Measurements from ENCODE around the gene VKORC1L1. TPM values are rescaled to one million over a fixed set of nuclear protein-coding genes. Genes with fewer than 3 reads are reported as not detected.

VKORC1L1 gene
- total and polyA plus RNA-seq, 2 donors from 2014 or later, result 6.5 to 18.0 TPM

DNA sequence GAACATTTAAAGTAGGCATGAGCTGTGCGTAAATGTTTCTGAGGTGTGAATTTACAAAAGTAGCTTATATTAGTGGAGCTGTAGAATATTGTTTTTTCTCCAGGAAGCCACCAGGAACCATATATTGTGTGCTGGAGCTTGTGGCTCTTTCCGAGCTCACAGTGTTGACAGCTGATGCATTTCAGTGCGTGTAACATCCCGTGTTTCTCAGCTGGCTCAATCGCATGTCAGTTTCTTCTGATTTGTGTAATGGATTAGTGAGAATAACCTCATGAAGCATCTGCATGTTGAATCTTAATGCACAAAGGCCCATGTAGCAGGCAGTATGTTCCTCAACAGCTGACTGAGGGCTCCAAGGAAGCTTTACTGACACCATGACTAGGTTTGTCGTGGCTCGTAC lies 39.4 kb downstream of the VKORC1L1 start:
- no peaks in the 10 kb centered on the region for H3K27me3 ChIP-seq (ENCODE audit: control insufficient read depth, insufficient read depth, low read length)
- no peaks in the 10 kb centered on the region for H3K36me3 ChIP-seq (ENCODE audit: control insufficient read depth in 2 of 3, insufficient read depth in 3 of 3, low read length in 3 of 3)
- no peak overlapping the region for H3K9ac ChIP-seq (ENCODE audit: low read length in 3 of 3)
- no peaks in the 10 kb centered on the region for H3K9me3 ChIP-seq (ENCODE audit: control insufficient read depth in 2 of 3, insufficient read depth in 1 of 3, low read length in 3 of 3)
- no peaks in the 10 kb centered on the region for H3K4me1 ChIP-seq (ENCODE audit: control insufficient read depth in 2 of 3, insufficient read depth in 2 of 3, low read depth in 1 of 3, low read length in 3 of 3)
- intact Hi-C loops (cut with DNase I), result no loop called here
- FAIRE-seq (no peak), DNase-seq (no peak)
- H3K4me3 ChIP-seq (ENCODE audit: low read length in 3 of 3), result no peak overlapping the region
- TF ChIP-seq, protein P1, sequence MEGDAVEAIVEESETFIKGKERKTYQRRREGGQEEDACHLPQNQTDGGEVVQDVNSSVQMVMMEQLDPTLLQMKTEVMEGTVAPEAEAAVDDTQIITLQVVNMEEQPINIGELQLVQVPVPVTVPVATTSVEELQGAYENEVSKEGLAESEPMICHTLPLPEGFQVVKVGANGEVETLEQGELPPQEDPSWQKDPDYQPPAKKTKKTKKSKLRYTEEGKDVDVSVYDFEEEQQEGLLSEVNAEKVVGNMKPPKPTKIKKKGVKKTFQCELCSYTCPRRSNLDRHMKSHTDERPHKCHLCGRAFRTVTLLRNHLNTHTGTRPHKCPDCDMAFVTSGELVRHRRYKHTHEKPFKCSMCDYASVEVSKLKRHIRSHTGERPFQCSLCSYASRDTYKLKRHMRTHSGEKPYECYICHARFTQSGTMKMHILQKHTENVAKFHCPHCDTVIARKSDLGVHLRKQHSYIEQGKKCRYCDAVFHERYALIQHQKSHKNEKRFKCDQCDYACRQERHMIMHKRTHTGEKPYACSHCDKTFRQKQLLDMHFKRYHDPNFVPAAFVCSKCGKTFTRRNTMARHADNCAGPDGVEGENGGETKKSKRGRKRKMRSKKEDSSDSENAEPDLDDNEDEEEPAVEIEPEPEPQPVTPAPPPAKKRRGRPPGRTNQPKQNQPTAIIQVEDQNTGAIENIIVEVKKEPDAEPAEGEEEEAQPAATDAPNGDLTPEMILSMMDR (IDR thresholded peaks at IDR 0.05; ENCODE audit: borderline replicate concordance, extremely low read depth, insufficient read depth), result no peak
- no peak overlapping the region for H3K27ac ChIP-seq (ENCODE audit: low read depth in 2 of 2, low read length in 2 of 2)

DNA sequence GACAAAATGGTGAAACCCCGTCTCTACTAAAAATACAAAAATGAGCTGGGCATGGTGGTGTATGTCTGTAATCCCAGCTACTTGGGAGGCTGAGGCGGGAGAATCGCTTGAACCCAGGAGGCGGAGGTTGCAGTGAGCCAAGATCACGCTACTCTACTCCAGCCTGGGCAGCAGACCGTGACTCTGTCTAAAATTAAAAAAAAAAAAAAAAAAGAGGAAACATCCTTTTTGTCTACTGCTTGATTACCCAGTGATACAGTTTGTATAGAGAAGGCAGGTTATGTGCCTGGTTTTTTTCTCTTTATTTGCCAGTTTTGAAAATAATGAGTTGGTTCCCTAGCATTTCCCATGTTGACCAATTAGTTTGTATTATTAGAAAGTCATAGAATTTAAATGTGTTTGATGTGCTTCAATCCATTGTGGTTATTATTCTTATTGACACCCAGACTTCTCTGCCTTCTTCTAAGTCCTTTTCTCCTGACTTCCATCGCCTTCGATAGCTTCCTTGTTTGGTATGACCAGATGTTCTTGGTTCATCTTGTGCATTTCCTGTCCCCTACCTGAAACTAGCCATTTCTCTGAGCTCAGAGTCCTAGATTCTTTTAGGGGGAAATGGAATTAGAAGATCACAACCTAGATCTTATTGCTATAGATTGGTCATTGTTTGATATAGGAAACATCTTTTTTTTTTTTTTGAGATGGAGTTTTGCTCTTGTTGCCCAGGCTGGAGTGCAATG lies 43.2 kb downstream of the VKORC1L1 start:
- Histone ChIP-seq H3K9ac (ENCODE audit: low read length in 3 of 3) (no peak overlapping the region), H3K4me1 (ENCODE audit: control insufficient read depth in 2 of 3, insufficient read depth in 2 of 3, low read depth in 1 of 3, low read length in 3 of 3) (no peaks in the 10 kb centered on the region), H3K27me3 (ENCODE audit: control insufficient read depth, insufficient read depth, low read length) (no peaks in the 10 kb centered on the region), H3K36me3 (ENCODE audit: control insufficient read depth in 2 of 3, insufficient read depth in 3 of 3, low read length in 3 of 3) (no peaks in the 10 kb centered on the region), H3K27ac (ENCODE audit: low read depth in 2 of 2, low read length in 2 of 2) (no peak overlapping the region), H3K4me3 (ENCODE audit: low read length in 3 of 3) (no peak overlapping the region), H3K9me3 (ENCODE audit: control insufficient read depth in 2 of 3, insufficient read depth in 1 of 3, low read length in 3 of 3) (no peaks in the 10 kb centered on the region)
- TF ChIP-seq, protein P1 (IDR thresholded peaks at IDR 0.05; ENCODE audit: borderline replicate concordance, extremely low read depth, insufficient read depth), result no peak
- no peak for DNase-seq
- intact Hi-C loops (cut with DNase I), result no loop called here
- no peak for FAIRE-seq

DNA sequence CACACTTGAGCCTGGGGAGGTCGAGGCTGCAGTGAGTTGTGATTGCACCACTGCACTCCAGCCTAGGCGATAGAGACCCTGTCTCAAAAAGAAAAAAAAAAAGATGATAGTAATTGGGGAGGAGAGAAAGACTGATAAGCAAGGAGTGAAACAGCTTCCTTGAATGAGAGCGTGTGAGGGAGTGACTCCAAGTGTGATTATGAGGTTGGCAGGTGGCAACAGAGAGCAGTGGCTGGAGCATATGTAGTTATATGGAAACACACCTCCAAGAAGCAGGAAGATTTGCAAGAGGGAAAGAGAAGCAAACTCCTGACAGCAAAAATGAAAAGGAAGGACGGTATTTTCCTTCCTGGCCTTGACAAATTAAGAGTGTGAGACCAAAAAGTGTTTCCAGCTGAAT lies 50.4 kb downstream of the VKORC1L1 start:
- FAIRE-seq (no peak), DNase-seq (no peak)
- Histone ChIP-seq H3K27ac (ENCODE audit: low read depth in 2 of 2, low read length in 2 of 2) (no peak overlapping the region), H3K4me3 (ENCODE audit: low read length in 3 of 3) (no peak overlapping the region), H3K27me3 (ENCODE audit: control insufficient read depth, insufficient read depth, low read length) (no peaks in the 10 kb centered on the region), H3K36me3 (ENCODE audit: control insufficient read depth in 2 of 3, insufficient read depth in 3 of 3, low read length in 3 of 3) (no peaks in the 10 kb centered on the region), H3K9ac (ENCODE audit: low read length in 3 of 3) (no peak overlapping the region), H3K9me3 (ENCODE audit: control insufficient read depth in 2 of 3, insufficient read depth in 1 of 3, low read length in 3 of 3) (no peaks in the 10 kb centered on the region), H3K4me1 (ENCODE audit: control insufficient read depth in 2 of 3, insufficient read depth in 2 of 3, low read depth in 1 of 3, low read length in 3 of 3) (no peaks in the 10 kb centered on the region)
- intact Hi-C loops (cut with DNase I), result no loop called here
- TF ChIP-seq, protein P1 (IDR thresholded peaks at IDR 0.05; ENCODE audit: borderline replicate concordance, extremely low read depth, insufficient read depth), result no peak

DNA sequence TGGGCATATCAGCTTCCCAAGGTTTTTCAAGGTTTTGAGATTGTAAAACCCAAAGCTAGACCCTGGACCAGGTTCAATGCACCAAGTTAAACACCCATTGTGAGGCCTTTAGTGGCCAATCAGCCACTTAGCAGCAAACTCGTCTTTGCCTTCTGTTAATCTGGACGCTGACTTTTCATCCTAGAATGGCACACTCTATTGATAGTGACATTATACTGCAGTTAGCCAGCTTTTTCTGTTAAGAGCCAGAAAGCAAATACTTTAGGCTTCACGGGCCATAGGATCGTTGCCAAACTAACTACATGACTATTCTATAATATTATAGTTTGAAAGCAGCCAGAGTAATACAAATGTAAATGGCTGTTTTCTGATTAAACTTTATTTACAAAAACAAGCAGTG lies 51.3 kb downstream of the VKORC1L1 start:
- intact Hi-C loops (cut with DNase I), result no loop called here
- no peak overlapping the region for H3K4me3 ChIP-seq (ENCODE audit: low read length in 3 of 3)

More for the DNA sequence above, 51.3 kb downstream of the VKORC1L1 start:
- Histone ChIP-seq H3K4me1 (ENCODE audit: control insufficient read depth in 2 of 3, insufficient read depth in 2 of 3, low read depth in 1 of 3, low read length in 3 of 3) (no peaks in the 10 kb centered on the region), H3K36me3 (ENCODE audit: control insufficient read depth in 2 of 3, insufficient read depth in 3 of 3, low read length in 3 of 3) (no peaks in the 10 kb centered on the region), H3K9me3 (ENCODE audit: control insufficient read depth in 2 of 3, insufficient read depth in 1 of 3, low read length in 3 of 3) (no peaks in the 10 kb centered on the region), H3K27ac (ENCODE audit: low read depth in 2 of 2, low read length in 2 of 2) (no peak overlapping the region), H3K27me3 (ENCODE audit: control insufficient read depth, insufficient read depth, low read length) (no peaks in the 10 kb centered on the region), H3K9ac (ENCODE audit: low read length in 3 of 3) (no peak overlapping the region)
- no peak for DNase-seq
- TF ChIP-seq, protein P1 (IDR thresholded peaks at IDR 0.05; ENCODE audit: borderline replicate concordance, extremely low read depth, insufficient read depth), result no peak
- FAIRE-seq, result no peak

All from kidney (tissue), 14 donors.